Tibial nerve (tissue), 4 donors: ENCODE measurements around the gene ABCG5.

ENCODE experiments used
- CTCF ChIP-seq, 5 experiments: fragments of 200-600 bp in 3 of 5; fragments of 450-650 bp in 2 of 5; sonication (generic) in 3 of 5; IDR thresholded peaks; one replicate each; pipeline ENCODE4 v1.5.1; 2016 to 2019; ENCODE audit warnings: antibody characterized with exemption in 5 of 5, mild to moderate bottlenecking in 3 of 5, moderate library complexity in 2 of 5
- EP300 ChIP-seq, 2 donors: sonication (generic); formaldehyde crosslinking; IDR thresholded peaks; one replicate each; pipeline ENCODE4 v1.6.1; 2017; ENCODE audit warnings: antibody characterized with exemption in 2 of 2, mild to moderate bottlenecking in 1 of 2
- POLR2A ChIP-seq, 2 donors: fragments of 450-650 bp; IDR thresholded peaks; one replicate each; pipeline ENCODE4 v1.6.1; 2017; ENCODE audit warnings: antibody characterized with exemption in 2 of 2, mild to moderate bottlenecking in 2 of 2, moderate library complexity in 2 of 2

- no peak for TF ChIP-seq CTCF (IDR thresholded peaks at IDR 0.05)
- no peak for TF ChIP-seq POLR2A (IDR thresholded peaks at IDR 0.05)
- no peak for TF ChIP-seq EP300 (IDR thresholded peaks at IDR 0.05)
Measured at GRCh38 chr2:43848214-43848613, 9.6 kb upstream of the ABCG5 start.
